ENCODE measurements around the gene ANKRD28.
"Not testable (repeated sequence)": the region's sequence is repeated elsewhere in the genome, so short reads cannot be mapped to it uniquely, and the experiment has no call there.

ANKRD28 gene

DNA sequence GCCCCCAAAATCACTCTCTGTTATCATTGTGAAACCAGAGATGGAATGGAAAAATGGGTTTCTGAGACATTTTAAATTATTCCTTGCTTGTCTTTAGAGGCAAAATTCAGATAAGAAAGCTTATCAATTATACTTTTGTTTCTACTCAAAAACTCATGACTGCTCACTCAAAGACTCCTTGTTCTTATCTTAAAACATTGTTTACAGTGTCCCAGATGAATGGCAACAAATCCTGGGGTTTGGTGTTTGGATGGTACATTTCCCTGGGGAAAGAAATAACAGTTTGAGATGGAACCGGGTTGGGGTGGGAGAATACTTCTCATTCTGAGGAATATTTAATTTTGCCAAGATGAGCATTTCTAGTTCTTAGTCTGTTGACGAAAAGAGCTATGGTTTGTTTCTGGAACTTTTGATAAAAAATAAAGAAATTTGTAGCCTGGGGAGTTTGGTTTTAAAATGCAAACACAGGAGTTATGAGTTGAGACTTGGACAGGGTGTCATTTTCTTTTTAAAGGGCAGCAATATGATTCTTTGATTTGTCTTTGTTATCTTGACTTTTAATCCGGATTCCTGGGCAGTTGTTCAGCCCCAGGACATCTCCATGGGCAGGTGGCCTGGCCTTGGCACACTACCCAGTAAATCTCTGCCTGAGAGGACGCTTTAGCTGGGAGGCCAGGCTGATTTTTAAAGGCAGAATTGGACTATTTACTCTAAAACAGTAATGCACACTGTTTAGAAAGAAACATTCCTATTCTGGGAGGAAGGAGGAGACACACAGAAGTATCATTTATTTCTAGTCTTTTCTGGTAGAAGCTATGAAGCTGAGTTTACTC lies 163.8 kb downstream of the ANKRD28 start:
- DNase-seq (ENCODE audit: low spot score) = no peak

DNA sequence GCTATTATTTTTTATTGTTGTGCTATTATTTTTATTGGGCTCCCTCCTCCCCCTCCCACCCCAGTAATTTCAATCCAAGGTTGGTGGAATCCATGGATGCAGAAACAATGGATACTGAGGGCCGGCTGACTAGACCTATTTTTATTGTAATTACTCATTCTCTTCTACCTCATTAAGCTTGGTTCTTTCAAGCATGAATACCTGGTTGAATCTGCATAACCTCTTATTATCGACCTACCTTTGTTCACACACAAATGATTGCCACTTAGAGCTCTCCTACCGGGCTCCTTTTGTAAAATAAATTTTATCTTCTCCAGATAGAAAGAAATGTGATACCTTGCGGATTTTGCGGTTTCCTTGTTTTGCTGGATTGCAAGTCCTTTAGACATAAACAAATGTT lies 164.6 kb downstream of the ANKRD28 start:
- no peak for DNase-seq (ENCODE audit: low spot score)

DNA sequence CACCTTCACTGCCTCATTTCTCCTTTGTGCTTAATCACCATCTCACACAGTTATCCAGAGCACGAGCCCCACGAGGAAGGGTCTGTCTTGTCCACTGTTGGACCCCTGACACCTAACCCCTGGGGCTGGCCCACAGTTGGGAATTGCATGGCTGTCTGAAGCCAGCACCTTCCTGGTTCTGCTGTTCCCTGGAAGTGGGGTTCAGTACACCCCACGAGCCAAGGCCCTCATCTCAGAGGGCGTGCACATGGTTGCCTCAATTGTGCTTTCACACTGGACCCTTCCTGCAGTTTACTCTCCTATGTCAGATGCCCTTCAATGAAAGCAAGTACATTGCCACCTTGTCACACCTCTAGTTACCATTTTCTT lies 165.6 kb downstream of the ANKRD28 start:
- no peak for DNase-seq (ENCODE audit: low spot score)

DNA sequence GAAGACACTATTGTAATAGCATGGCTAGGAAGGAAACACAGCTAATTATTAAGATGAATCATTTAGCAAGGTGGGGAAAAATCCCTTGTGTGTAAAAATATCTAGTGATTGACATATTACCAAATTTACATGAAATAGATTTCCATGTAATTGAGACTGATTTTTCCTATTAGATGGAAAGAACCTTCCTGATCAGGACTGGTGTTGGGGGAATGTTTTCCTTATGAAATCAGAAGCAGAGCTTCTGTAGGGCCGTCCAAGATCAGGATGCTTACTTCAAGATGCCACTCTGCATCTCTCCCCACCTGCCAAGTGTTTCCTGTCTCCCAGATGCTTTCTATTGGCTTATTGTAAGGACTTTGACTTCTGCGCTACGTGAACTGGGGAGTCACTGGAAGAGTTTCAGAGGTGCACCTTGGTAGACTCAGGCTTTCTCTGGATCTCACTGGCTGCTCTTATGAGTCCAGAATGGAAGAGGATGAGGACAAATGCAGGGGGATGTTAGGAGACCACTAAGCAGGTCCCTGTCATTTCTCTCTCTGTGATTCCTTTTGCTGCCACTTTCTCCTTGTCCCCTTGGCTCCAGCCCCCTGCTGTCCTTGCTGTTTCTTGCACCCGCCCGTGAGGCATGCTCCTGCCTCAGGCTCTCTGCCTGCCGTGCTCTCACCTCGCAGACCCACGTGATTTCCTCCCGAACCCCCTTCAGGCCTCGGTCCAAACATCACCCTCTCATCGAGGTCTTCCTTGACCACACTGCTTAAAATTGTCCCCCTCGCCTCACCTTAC lies 166.2 kb downstream of the ANKRD28 start:
- DNase-seq (ENCODE audit: low spot score) = no peak

DNA sequence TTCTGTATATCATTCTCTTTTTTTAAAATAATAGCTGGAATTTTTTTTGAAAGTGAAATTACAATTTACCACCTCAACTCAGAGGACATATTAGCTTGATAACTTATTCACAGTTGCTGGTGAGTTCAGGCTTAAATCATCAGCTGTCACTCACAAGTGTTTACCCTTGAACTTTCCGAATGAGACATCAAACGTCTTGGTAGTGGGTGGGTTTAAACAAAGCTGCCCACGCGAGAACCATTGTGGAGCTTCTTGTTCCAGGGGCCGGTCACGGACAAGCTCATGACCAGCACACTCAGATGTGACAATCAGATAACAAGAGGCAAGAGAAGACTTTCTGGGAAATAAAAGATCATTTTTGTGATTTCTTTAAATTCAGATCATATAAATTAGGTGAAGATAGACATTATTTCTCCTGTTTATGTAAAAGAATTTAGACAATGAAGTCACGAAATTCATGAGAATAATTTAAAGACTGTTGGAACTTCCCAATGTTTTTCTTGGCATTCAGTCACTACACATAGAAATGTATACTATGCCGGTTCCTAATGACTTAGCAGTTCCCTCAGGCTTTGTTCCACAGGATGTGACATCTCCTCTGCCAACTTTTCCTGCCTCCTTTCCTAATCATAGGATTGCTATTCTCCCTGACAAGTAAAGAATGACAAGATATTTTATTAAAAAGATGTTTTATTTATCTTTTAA lies 167.0 kb downstream of the ANKRD28 start:
- no peak for DNase-seq (ENCODE audit: low spot score)

DNA sequence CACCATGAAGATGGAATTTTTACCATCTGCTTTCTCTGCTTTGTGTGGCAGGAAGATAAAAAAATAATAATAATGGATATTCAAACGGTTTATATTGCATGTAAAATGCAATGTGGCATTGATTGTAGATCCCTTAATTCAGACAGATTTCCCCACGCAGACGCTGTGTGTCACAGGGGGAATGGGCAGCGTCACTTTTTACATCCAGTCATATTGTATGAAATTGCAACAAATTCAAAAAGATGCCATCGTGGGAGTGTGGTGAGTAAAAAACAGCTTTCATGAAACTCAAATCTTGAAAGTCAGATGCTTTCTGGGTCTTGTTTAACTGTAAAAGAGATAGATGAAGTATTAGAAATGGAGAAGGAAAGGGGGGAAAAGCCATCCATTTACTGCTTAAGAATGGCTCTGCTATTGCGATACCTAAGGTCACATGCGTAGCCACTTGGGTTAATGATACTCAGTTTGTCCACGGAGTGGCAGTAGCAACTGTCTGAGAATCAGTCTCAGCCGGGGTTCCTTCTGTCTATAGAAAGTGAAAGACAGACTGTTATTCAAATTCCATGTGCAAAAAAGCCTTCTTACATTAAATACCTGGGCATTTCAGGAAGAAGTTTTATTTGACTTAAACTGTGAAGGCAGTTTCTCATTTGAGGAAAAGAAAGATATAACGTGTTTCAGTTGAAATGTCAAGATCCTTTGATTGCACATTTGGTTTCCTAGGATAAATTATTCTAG lies 167.8 kb downstream of the ANKRD28 start:
- peak; percentile 54 for DNase-seq (ENCODE audit: low spot score)

DNA sequence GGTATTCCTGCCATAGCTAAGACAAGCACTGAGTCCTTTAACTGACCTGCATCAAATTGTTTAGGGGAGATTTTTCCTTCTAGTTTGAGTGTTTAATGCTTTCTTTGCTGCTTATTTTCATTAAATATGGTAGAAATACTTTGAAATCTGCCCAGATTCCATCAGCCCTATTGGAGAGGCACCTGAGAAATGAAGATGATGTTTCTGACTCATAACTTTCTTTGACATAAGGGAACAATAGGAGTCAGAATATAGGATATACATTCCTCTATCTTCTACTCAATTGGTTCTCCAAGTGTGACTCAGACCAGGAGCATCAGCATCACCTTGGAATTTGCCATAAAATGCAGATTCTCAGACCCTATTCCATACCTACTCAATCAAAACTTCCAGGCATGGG lies 168.8 kb downstream of the ANKRD28 start:
- DNase-seq (ENCODE audit: low spot score) = no peak

DNA sequence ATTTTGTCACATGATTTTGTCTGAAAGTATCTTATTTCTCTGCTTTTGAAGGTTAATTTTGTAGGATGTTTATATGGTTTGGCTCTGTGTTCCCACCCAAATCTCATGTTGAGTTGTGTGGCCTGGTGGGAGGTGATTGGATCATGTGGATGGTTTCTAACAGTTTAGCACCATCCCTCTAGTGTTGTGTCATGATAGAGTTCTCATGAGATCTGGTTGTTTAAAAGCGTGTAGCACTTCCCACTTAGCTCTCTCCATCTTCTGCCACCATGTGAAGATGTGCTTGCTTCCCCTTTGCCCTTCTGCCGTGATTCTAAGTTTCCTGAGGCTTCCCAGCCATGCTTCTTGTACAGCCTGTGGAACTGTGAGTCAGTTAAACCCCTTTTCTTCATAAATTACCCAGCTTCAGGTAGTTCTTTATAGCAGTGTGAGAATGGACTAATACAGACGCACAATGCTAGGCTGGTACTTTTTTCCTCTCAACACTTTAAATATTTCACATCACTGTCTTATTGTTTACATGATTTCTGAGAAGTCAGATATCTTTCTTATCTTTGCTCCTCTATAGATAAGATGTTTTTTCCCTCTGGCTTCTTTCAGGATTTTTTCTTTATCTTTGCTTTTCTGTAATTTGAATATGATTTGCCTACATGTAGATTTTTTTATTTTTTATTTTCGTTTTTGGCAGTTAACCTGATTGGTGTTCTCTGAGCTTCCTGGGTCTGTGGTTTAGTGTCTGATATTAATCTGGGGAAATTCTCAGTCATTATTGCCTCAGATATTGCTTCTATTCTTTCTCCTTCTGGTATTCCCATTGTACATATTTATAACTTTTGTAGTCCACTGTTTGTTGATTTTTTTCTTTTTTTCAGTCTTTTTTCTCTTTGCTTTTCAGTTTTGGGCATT lies 174.0 kb downstream of the ANKRD28 start:
- no peak for DNase-seq (ENCODE audit: low spot score)

DNA sequence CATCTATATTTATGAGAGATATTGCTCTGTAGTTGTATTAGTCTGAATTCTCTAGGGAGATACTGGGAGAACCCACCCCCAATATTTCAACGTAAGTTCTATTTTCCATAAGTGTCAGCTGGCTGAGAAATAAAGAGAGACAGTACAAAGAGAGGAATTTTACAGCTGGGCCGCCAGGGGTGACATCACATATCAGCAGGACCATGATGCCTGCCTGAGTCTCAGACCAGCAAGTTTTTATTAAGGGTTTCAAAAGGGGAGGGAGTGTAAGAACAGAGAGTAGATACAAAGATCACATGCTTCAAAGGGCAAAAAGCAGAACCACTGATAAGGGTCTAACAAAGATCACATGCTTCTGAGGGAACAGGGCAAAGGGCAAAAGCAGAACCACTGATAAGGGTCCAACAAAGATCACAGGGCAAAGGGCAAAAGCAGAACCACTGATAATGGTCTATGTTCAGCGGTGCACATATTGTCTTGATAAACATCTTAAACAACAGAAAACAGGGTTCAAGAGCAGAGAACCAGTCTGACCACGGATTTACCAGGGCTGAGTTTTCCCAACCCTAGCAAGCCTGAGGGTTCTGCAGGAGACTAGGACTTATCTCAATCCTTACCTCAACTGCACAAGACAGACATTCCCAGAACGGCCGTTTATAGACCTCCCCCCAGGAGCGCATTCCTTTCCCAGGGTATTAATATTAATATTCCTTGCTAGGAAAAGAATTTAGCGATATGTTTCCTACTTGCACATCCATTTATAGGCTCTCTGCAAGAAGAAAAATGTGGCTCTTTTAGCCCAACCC lies 177.9 kb downstream of the ANKRD28 start:
- DNase-seq (ENCODE audit: low spot score) = not testable (repeated sequence)

All from hematopoietic multipotent progenitor cell treated with erythropoietin and hydrocortisone succinate and interleukin-3 and kit ligand, for 17 days (in vitro differentiated cells).